ENCODE data around the gene SFI1. TPM values are rescaled to one million over a fixed set of nuclear protein-coding genes. Genes with fewer than 3 reads are reported as not detected.

SFI1 gene
- total and polyA plus RNA-seq, 4 donors = 3.1 to 16.2 (median 7.4) TPM

DNA sequence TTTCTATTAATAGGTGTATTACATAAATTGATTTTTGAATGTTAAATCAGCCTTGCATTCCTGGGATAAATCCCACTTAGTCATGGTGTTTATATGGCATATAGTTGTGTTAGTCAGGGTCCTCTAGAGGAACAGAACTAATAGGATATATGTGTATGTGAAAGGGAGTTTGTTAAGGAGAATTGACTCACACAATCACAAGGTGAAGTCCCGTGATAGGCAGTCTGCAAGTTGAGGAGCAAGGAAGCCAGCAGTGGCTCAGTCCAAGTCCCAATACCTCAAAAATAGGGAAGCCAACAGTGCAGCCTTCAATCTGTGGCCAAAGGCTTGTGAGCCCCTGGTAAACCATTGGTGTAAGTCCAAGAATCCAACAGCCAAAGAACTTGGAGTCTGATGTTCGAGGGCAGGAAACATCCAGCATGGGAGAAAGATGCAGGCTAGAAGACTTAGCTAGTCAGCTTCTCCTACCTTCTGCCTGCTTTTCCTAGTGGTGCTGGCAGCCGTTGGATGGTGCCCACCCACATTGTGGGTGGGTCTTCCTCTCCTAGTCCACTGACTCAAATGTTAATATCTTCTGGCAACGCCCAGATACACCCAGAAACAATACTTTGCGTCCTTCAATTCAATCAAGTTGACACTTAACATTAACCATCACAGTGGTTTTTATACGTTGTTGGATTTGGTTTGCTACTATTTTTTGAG lies 12.9 kb downstream of the SFI1 start:
- Histone ChIP-seq H3K9ac (ENCODE audit: low read depth in 1 of 2, low read length in 2 of 2) (no peak overlapping the region), H3K27ac (ENCODE audit: low read depth in 1 of 2, low read length in 2 of 2) (no peak overlapping the region), H3K36me3 (ENCODE audit: control insufficient read depth in 4 of 4, insufficient read depth in 3 of 4, low read depth in 1 of 4, low read length in 3 of 4) (no peaks in the 10 kb centered on the region), H3K27me3 (ENCODE audit: control insufficient read depth in 4 of 4, insufficient read depth in 4 of 4, low read length in 3 of 4) (no peaks in the 10 kb centered on the region), H3K4me3 (ENCODE audit: low read depth in 1 of 3, low read length in 3 of 3) (no peak overlapping the region), H3K4me1 (ENCODE audit: control insufficient read depth in 4 of 4, insufficient read depth in 4 of 4, low read length in 3 of 4) (no peaks in the 10 kb centered on the region), H3K9me3 (ENCODE audit: control insufficient read depth in 4 of 4, low read length in 3 of 4) (no peaks in the 10 kb centered on the region)
- no peak for TF ChIP-seq HNF4G (IDR thresholded peaks at IDR 0.05)
- TF ChIP-seq TAF1 (conservative IDR thresholded peaks at IDR 0.05) = no peak
- TF ChIP-seq, protein P1, sequence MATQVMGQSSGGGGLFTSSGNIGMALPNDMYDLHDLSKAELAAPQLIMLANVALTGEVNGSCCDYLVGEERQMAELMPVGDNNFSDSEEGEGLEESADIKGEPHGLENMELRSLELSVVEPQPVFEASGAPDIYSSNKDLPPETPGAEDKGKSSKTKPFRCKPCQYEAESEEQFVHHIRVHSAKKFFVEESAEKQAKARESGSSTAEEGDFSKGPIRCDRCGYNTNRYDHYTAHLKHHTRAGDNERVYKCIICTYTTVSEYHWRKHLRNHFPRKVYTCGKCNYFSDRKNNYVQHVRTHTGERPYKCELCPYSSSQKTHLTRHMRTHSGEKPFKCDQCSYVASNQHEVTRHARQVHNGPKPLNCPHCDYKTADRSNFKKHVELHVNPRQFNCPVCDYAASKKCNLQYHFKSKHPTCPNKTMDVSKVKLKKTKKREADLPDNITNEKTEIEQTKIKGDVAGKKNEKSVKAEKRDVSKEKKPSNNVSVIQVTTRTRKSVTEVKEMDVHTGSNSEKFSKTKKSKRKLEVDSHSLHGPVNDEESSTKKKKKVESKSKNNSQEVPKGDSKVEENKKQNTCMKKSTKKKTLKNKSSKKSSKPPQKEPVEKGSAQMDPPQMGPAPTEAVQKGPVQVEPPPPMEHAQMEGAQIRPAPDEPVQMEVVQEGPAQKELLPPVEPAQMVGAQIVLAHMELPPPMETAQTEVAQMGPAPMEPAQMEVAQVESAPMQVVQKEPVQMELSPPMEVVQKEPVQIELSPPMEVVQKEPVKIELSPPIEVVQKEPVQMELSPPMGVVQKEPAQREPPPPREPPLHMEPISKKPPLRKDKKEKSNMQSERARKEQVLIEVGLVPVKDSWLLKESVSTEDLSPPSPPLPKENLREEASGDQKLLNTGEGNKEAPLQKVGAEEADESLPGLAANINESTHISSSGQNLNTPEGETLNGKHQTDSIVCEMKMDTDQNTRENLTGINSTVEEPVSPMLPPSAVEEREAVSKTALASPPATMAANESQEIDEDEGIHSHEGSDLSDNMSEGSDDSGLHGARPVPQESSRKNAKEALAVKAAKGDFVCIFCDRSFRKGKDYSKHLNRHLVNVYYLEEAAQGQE (IDR thresholded peaks at IDR 0.05) = no peak
- TF ChIP-seq, protein P2, sequence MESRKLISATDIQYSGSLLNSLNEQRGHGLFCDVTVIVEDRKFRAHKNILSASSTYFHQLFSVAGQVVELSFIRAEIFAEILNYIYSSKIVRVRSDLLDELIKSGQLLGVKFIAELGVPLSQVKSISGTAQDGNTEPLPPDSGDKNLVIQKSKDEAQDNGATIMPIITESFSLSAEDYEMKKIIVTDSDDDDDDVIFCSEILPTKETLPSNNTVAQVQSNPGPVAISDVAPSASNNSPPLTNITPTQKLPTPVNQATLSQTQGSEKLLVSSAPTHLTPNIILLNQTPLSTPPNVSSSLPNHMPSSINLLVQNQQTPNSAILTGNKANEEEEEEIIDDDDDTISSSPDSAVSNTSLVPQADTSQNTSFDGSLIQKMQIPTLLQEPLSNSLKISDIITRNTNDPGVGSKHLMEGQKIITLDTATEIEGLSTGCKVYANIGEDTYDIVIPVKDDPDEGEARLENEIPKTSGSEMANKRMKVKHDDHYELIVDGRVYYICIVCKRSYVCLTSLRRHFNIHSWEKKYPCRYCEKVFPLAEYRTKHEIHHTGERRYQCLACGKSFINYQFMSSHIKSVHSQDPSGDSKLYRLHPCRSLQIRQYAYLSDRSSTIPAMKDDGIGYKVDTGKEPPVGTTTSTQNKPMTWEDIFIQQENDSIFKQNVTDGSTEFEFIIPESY (IDR thresholded peaks at IDR 0.05) = no peak
- no peak for TF ChIP-seq JUND (IDR thresholded peaks at IDR 0.05)
- no peak for TF ChIP-seq RAD21 (IDR thresholded peaks at IDR 0.05)
- TF ChIP-seq, protein P3, sequence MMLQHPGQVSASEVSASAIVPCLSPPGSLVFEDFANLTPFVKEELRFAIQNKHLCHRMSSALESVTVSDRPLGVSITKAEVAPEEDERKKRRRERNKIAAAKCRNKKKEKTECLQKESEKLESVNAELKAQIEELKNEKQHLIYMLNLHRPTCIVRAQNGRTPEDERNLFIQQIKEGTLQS (IDR thresholded peaks at IDR 0.05) = no peak
- WGBS = 93% methylated on average over 6 of the region's 6 CpGs
- no peak for DNase-seq (ENCODE audit: low spot score)

DNA sequence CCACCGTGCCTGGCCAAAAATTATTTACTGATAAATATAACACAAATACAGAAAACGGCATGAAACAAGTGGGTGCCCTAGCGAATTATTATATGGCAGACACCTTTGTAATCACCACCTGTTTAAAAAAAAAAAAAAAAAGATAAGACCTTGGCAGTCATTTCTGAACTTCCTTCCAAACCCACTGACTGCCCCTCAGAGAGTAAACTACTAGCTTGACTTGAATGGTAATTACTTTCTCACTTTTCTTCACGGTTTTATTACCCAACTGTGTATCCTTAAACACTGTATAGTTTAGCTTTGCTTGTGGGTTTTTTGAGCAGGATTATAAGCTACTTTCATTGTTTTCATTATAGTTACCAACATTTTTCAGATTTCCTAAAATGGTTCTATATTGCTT lies 23.7 kb downstream of the SFI1 start:
- 77% methylated on average over 4 of the region's 4 CpGs for WGBS
- H3K27ac ChIP-seq (ENCODE audit: low read depth in 1 of 2, low read length in 2 of 2) = no peak overlapping the region
- DNase-seq (ENCODE audit: low spot score) = no peak
- no peaks in the 10 kb centered on the region for H3K4me1 ChIP-seq (ENCODE audit: control insufficient read depth in 4 of 4, insufficient read depth in 4 of 4, low read length in 3 of 4)
- no peaks in the 10 kb centered on the region for H3K27me3 ChIP-seq (ENCODE audit: control insufficient read depth in 4 of 4, insufficient read depth in 4 of 4, low read length in 3 of 4)
- H3K4me3 ChIP-seq (ENCODE audit: low read depth in 1 of 3, low read length in 3 of 3) = no peak overlapping the region
- TF ChIP-seq HNF4G (IDR thresholded peaks at IDR 0.05) = no peak
- TF ChIP-seq GABPA (IDR thresholded peaks at IDR 0.05 in 1 of 2, conservative IDR thresholded peaks at IDR 0.05 in 1 of 2) = no peak
- TF ChIP-seq RXRA (IDR thresholded peaks at IDR 0.05) = no peak
- TF ChIP-seq EGR1 (IDR thresholded peaks at IDR 0.05; ENCODE audit: low read depth in 2 of 2) = no peak
- no peak for TF ChIP-seq FOXA2 (IDR thresholded peaks at IDR 0.05)
- no peak for TF ChIP-seq NR2F2 (IDR thresholded peaks at IDR 0.05)
- TF ChIP-seq TAF1 (conservative IDR thresholded peaks at IDR 0.05) = no peak
- TF ChIP-seq RAD21 (IDR thresholded peaks at IDR 0.05) = no peak
- no peak for TF ChIP-seq SP1 (IDR thresholded peaks at IDR 0.05)
- TF ChIP-seq, protein P4, sequence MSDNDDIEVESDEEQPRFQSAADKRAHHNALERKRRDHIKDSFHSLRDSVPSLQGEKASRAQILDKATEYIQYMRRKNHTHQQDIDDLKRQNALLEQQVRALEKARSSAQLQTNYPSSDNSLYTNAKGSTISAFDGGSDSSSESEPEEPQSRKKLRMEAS (IDR thresholded peaks at IDR 0.05) = no peak
- TF ChIP-seq, protein P1 (IDR thresholded peaks at IDR 0.05) = no peak
- TF ChIP-seq, protein P2 (IDR thresholded peaks at IDR 0.05) = no peak
- TF ChIP-seq, protein P5, sequence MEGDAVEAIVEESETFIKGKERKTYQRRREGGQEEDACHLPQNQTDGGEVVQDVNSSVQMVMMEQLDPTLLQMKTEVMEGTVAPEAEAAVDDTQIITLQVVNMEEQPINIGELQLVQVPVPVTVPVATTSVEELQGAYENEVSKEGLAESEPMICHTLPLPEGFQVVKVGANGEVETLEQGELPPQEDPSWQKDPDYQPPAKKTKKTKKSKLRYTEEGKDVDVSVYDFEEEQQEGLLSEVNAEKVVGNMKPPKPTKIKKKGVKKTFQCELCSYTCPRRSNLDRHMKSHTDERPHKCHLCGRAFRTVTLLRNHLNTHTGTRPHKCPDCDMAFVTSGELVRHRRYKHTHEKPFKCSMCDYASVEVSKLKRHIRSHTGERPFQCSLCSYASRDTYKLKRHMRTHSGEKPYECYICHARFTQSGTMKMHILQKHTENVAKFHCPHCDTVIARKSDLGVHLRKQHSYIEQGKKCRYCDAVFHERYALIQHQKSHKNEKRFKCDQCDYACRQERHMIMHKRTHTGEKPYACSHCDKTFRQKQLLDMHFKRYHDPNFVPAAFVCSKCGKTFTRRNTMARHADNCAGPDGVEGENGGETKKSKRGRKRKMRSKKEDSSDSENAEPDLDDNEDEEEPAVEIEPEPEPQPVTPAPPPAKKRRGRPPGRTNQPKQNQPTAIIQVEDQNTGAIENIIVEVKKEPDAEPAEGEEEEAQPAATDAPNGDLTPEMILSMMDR (IDR thresholded peaks at IDR 0.05; ENCODE audit: low read depth, low read length, missing input control) = no peak
- no peak overlapping the region for H3K9ac ChIP-seq (ENCODE audit: low read depth in 1 of 2, low read length in 2 of 2)
- no peaks in the 10 kb centered on the region for H3K9me3 ChIP-seq (ENCODE audit: control insufficient read depth in 4 of 4, low read length in 3 of 4)
- H3K36me3 ChIP-seq (ENCODE audit: control insufficient read depth in 4 of 4, insufficient read depth in 3 of 4, low read depth in 1 of 4, low read length in 3 of 4) = peaks cover 0 to 3% (median 0%) of the 10 kb centered on the region in 4 donors

Measured in liver (tissue), 9 donors.